Ectodermal cell (in vitro differentiated cells): Measurements from ENCODE around the gene SUN1.

ENCODE experiments used
- H3K27ac ChIP-seq: 2 replicates; pipeline ENCODE4 v1.7.0; 2013; ENCODE audit warnings: mild to moderate bottlenecking, low read depth, low read length; ENCODE audit not compliant: insufficient read depth, poor library complexity, severe bottlenecking
- H3K27me3 ChIP-seq: 2 replicates; pipeline ENCODE4 v1.7.0; 2013; ENCODE audit warnings: mild to moderate bottlenecking, low read length; ENCODE audit not compliant: insufficient read depth, control insufficient read depth, poor library complexity, severe bottlenecking
- H3K36me3 ChIP-seq: one replicate; pipeline ENCODE4 v1.7.0; 2013; ENCODE audit warnings: low read length; ENCODE audit not compliant: control insufficient read depth, insufficient read depth
- H3K4me1 ChIP-seq: one replicate; pipeline ENCODE4 v1.7.0; 2013; ENCODE audit warnings: low read length; ENCODE audit not compliant: control insufficient read depth, insufficient read depth
- H3K4me3 ChIP-seq: 2 replicates; pipeline ENCODE4 v1.7.0; 2013; ENCODE audit warnings: low read depth, low read length, control low read depth; ENCODE audit not compliant: insufficient read depth
- H3K9me3 ChIP-seq: 2 replicates; pipeline ENCODE4 v1.7.0; 2013; ENCODE audit warnings: mild to moderate bottlenecking, low read length, moderate library complexity; ENCODE audit not compliant: control insufficient read depth
- WGBS, 2 experiments: methylation state at CpG; one replicate each; pipeline ENCODE4 v1.1.7; 2013; ENCODE audit warnings: missing lambda C conversion rate in 2 of 2; 5-methylcytosine and 5-hydroxymethylcytosine counted together

Gene SUN1

GRCh38 chr7:876972-877311 is 44.7 kb downstream of the SUN1 start:
- Histone ChIP-seq H3K4me1 (peaks cover 5% of the 10 kb centered on the region), H3K9me3 (no peaks in the 10 kb centered on the region), H3K27me3 (no peaks in the 10 kb centered on the region), H3K27ac (peak overlapping the region; percentile 33), H3K36me3 (peaks cover 22% of the 10 kb centered on the region), H3K4me3 (peak overlapping the region; percentile 76)
- WGBS, 2 experiments: 0% methylated on average over 26 of the region's 26 CpGs

- Histone ChIP-seq H3K9me3 (no peaks in the 10 kb centered on the region), H3K36me3 (peaks cover 17% of the 10 kb centered on the region), H3K4me1 (peaks cover 5% of the 10 kb centered on the region), H3K4me3 (peak overlapping the region; percentile 76), H3K27ac (no peak overlapping the region), H3K27me3 (no peaks in the 10 kb centered on the region)
- 14 to 15% methylated on average over 41 to 47 of the region's 47 CpGs for WGBS, 2 experiments
Measured at GRCh38 chr7:877312-878232, 45.3 kb downstream of the SUN1 start.

GRCh38 chr7:879093-879492 is 46.8 kb downstream of the SUN1 start:
- no peak overlapping the region for H3K4me3 ChIP-seq
- H3K9me3 ChIP-seq: no peaks in the 10 kb centered on the region
- H3K4me1 ChIP-seq: peaks cover 5% of the 10 kb centered on the region
- H3K27me3 ChIP-seq: no peaks in the 10 kb centered on the region
- H3K36me3 ChIP-seq: peaks cover 4% of the 10 kb centered on the region
- no peak overlapping the region for H3K27ac ChIP-seq
- 95 to 96% methylated on average over 15 of the region's 15 CpGs for WGBS, 2 experiments

- H3K36me3 ChIP-seq: peaks cover 4% of the 10 kb centered on the region
- no peak overlapping the region for H3K4me3 ChIP-seq
- H3K27me3 ChIP-seq: no peaks in the 10 kb centered on the region
- no peak overlapping the region for H3K27ac ChIP-seq
- H3K9me3 ChIP-seq: no peaks in the 10 kb centered on the region
- H3K4me1 ChIP-seq: peaks cover 5% of the 10 kb centered on the region
- whole genome bisulfite sequencing, 2 experiments: 95 to 96% methylated on average over 14 of the region's 14 CpGs
Measured at GRCh38 chr7:879706-880105, 47.4 kb downstream of the SUN1 start.

DNA sequence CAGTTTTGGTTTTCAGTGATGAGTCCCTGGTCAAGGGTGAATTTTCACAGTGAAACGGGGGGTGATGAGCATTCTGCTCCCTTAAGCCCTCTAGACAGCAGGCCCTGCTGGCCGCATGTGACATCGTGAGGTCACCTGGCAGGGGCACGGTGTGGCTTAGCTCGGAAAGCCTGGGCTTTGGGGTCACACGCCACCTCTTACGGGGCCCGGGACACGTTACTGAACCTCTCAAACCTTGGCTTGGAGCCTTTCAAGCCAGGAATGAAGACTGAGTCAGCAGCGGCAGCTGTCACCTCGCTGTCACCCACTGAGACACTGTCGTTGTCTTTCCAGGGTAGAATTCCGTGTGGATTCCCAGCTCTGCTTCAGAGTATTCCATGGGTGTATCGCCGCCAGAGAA is 48.2 kb downstream of the SUN1 start:
- no peak overlapping the region for H3K4me3 ChIP-seq
- no peaks in the 10 kb centered on the region for H3K9me3 ChIP-seq
- no peak overlapping the region for H3K27ac ChIP-seq
- H3K4me1 ChIP-seq: peaks cover 5% of the 10 kb centered on the region
- H3K36me3 ChIP-seq: peaks cover 2% of the 10 kb centered on the region
- no peaks in the 10 kb centered on the region for H3K27me3 ChIP-seq
- WGBS, 2 experiments: 88 to 89% methylated on average over 15 of the region's 15 CpGs

- Histone ChIP-seq H3K36me3 (no peaks in the 10 kb centered on the region), H3K27ac (no peak overlapping the region), H3K4me1 (peaks cover 5% of the 10 kb centered on the region), H3K4me3 (no peak overlapping the region), H3K27me3 (no peaks in the 10 kb centered on the region), H3K9me3 (no peaks in the 10 kb centered on the region)
- WGBS, 2 experiments: 93 to 94% methylated on average over 19 to 20 of the region's 20 CpGs
Measured at GRCh38 chr7:881441-882234, 49.4 kb downstream of the SUN1 start.

GRCh38 chr7:882336-883035 is 50.2 kb downstream of the SUN1 start:
- H3K36me3 ChIP-seq: peaks cover 6% of the 10 kb centered on the region
- H3K4me1 ChIP-seq: peaks cover 5% of the 10 kb centered on the region
- H3K27me3 ChIP-seq: no peaks in the 10 kb centered on the region
- no peak overlapping the region for H3K4me3 ChIP-seq
- H3K9me3 ChIP-seq: no peaks in the 10 kb centered on the region
- 96 to 97% methylated on average over 37 of the region's 37 CpGs for WGBS, 2 experiments
- no peak overlapping the region for H3K27ac ChIP-seq

GRCh38 chr7:883055-884021 is 51.1 kb downstream of the SUN1 start:
- 95 to 96% methylated on average over 50 of the region's 50 CpGs for WGBS, 2 experiments
- H3K36me3 ChIP-seq: peaks cover 6% of the 10 kb centered on the region
- H3K27me3 ChIP-seq: no peaks in the 10 kb centered on the region
- H3K27ac ChIP-seq: no peak overlapping the region
- no peaks in the 10 kb centered on the region for H3K9me3 ChIP-seq
- H3K4me3 ChIP-seq: no peak overlapping the region
- H3K4me1 ChIP-seq: no peaks in the 10 kb centered on the region

- WGBS, 2 experiments: 94 to 97% methylated on average over 31 of the region's 31 CpGs
- Histone ChIP-seq H3K4me1 (no peaks in the 10 kb centered on the region), H3K36me3 (peaks cover 6% of the 10 kb centered on the region), H3K27ac (no peak overlapping the region), H3K4me3 (no peak overlapping the region), H3K9me3 (no peaks in the 10 kb centered on the region), H3K27me3 (no peaks in the 10 kb centered on the region)
Measured at GRCh38 chr7:884191-885003, 52.1 kb downstream of the SUN1 start.
